H9 (cell line): ENCODE data around the gene CCDC12. TPM values are rescaled to one million over a fixed set of nuclear protein-coding genes. Genes with fewer than 3 reads are reported as not detected.

Experiments
- DNase-seq: peaks from one replicate; pipeline ENCODE4 v3.0.0-alpha.2; 2017
- H2AFZ ChIP-seq: one replicate; pipeline ENCODE4 v1.6.1; 2013; ENCODE audit warnings: mild to moderate bottlenecking, low read length, control low read depth, moderate library complexity
- H2AK5ac ChIP-seq: 2 replicates; pipeline ENCODE4 v1.6.1; 2013; ENCODE audit warnings: low read length, control low read depth, mixed read lengths; ENCODE audit not compliant: insufficient read length
- H2BK120ac ChIP-seq: one replicate; pipeline ENCODE4 v1.6.1; 2013; ENCODE audit warnings: low read depth, mild to moderate bottlenecking, low read length, control low read depth, inconsistent platforms; ENCODE audit not compliant: poor library complexity, severe bottlenecking
- H2BK12ac ChIP-seq: 2 replicates; pipeline ENCODE4 v1.6.1; 2013; ENCODE audit warnings: low read length, control low read depth, mixed read lengths, low read depth; ENCODE audit not compliant: insufficient read length
- H2BK15ac ChIP-seq: 2 replicates; pipeline ENCODE4 v1.6.1; 2013; ENCODE audit warnings: low read depth, low read length, control low read depth
- H2BK20ac ChIP-seq: one replicate; pipeline ENCODE4 v1.6.1; 2013; ENCODE audit warnings: low read depth, mild to moderate bottlenecking, low read length, control low read depth, inconsistent platforms; ENCODE audit not compliant: poor library complexity, severe bottlenecking
- H2BK5ac ChIP-seq: 2 replicates; pipeline ENCODE4 v1.6.1; 2013; ENCODE audit warnings: low read length, control low read depth, mixed read lengths; ENCODE audit not compliant: insufficient read length
- H3K14ac ChIP-seq: 2 replicates; pipeline ENCODE4 v1.6.1; 2013; ENCODE audit warnings: low read length, control low read depth; ENCODE audit not compliant: insufficient read depth
- H3K18ac ChIP-seq: 2 replicates; pipeline ENCODE4 v1.6.1; 2013; ENCODE audit warnings: low read depth, mild to moderate bottlenecking, mixed read lengths, low read length, control low read depth; ENCODE audit not compliant: insufficient read length
- H3K23ac ChIP-seq: 2 replicates; pipeline ENCODE4 v1.6.1; 2013; ENCODE audit warnings: low read length, control low read depth, mixed read lengths, low read depth; ENCODE audit not compliant: insufficient read length
- H3K23me2 ChIP-seq: 2 replicates; pipeline ENCODE4 v1.6.1; 2013; ENCODE audit warnings: low read depth, mild to moderate bottlenecking, mixed read lengths, low read length, control low read depth; ENCODE audit not compliant: insufficient read length, poor library complexity, severe bottlenecking
- H3K27ac ChIP-seq: 2 replicates; pipeline ENCODE4 v1.5.1; 2013; ENCODE audit warnings: low read length, control low read depth, mixed read lengths, low read depth; ENCODE audit not compliant: insufficient read length
- H3K27me3 ChIP-seq: 2 replicates; pipeline ENCODE4 v1.6.1; 2013; ENCODE audit warnings: low read length, control low read depth, inconsistent platforms; ENCODE audit not compliant: insufficient read depth
- H3K4ac ChIP-seq: 2 replicates; pipeline ENCODE4 v1.6.1; 2013; ENCODE audit warnings: low read depth, mild to moderate bottlenecking, control low read depth, inconsistent platforms, low read length, moderate library complexity
- H3K4me1 ChIP-seq: 2 replicates; pipeline ENCODE4 v1.6.1; 2013; ENCODE audit warnings: low read length, control low read depth, inconsistent platforms; ENCODE audit not compliant: insufficient read depth
- H3K4me2 ChIP-seq: 2 replicates; pipeline ENCODE4 v1.6.1; 2013; ENCODE audit warnings: low read length, control low read depth, mixed read lengths; ENCODE audit not compliant: insufficient read length, insufficient read depth
- H3K56ac ChIP-seq: 2 replicates; pipeline ENCODE4 v1.6.1; 2013; ENCODE audit warnings: low read depth, mild to moderate bottlenecking, mixed read lengths, low read length, control low read depth; ENCODE audit not compliant: insufficient read length
- H3K79me1 ChIP-seq: 2 replicates; pipeline ENCODE4 v1.6.1; 2013; ENCODE audit warnings: low read depth, mild to moderate bottlenecking, moderate library complexity, low read length, control low read depth, inconsistent platforms; ENCODE audit not compliant: insufficient read depth, poor library complexity, severe bottlenecking
- H3K79me2 ChIP-seq: 2 replicates; pipeline ENCODE4 v1.6.1; 2013; ENCODE audit warnings: low read length, control low read depth, inconsistent platforms; ENCODE audit not compliant: insufficient read depth
- H3K9ac ChIP-seq: 2 replicates; pipeline ENCODE4 v1.6.1; 2013; ENCODE audit warnings: low read length, control low read depth, mixed read lengths; ENCODE audit not compliant: insufficient read length; ENCODE audit errors: extremely low read depth
- H3K9me3 ChIP-seq: one replicate; pipeline ENCODE4 v1.6.1; 2013; ENCODE audit warnings: low read depth, low read length, inconsistent platforms; ENCODE audit not compliant: control insufficient read depth
- H3T11ph ChIP-seq: one replicate; pipeline ENCODE4 v1.6.1; 2013; ENCODE audit warnings: mild to moderate bottlenecking, low read length, control low read depth, inconsistent platforms
- H4K20me1 ChIP-seq: one replicate; pipeline ENCODE4 v1.6.1; 2013; ENCODE audit not compliant: control insufficient read depth, insufficient read length, insufficient read depth
- H4K5ac ChIP-seq: 2 replicates; pipeline ENCODE4 v1.6.1; 2013; ENCODE audit warnings: low read depth, mild to moderate bottlenecking, mixed read lengths, low read length, control low read depth; ENCODE audit not compliant: insufficient read length
- H4K8ac ChIP-seq: replicated peaks from 2 replicates; pipeline ENCODE4 v1.6.1; 2013; ENCODE audit warnings: low read length, control low read depth, mixed read lengths, low read depth; ENCODE audit not compliant: insufficient read length
- H4K91ac ChIP-seq: 2 replicates; pipeline ENCODE4 v1.6.1; 2013; ENCODE audit warnings: low read depth, mild to moderate bottlenecking, moderate library complexity, mixed read lengths, low read length, control low read depth; ENCODE audit not compliant: insufficient read length
- H3K27ac Mint-ChIP-seq, 3 experiments: 2 replicates in 2 of 3; 3 replicates in 1 of 3; pipeline ENCODE4 v1.8.0; 2020 to 2021; ENCODE audit warnings: mixed read lengths in 3 of 3, mild to moderate bottlenecking in 1 of 3, moderate library complexity in 1 of 3
- H3K27me3 Mint-ChIP-seq: 2 replicates; pipeline ENCODE4 v1.8.0; 2021; ENCODE audit warnings: low read depth, mild to moderate bottlenecking, moderate library complexity, mixed read lengths
- H3K36me3 Mint-ChIP-seq, 3 experiments: 2 replicates in 2 of 3; 3 replicates in 1 of 3; pipeline ENCODE4 v1.8.0; 2020 to 2021; ENCODE audit warnings: low read depth in 3 of 3, mixed read lengths in 3 of 3; ENCODE audit not compliant: insufficient read depth in 1 of 3
- H3K4me1 Mint-ChIP-seq, 2 experiments: 2 replicates each; pipeline ENCODE4 v1.8.0; 2020; ENCODE audit warnings: mixed read lengths in 2 of 2
- H3K4me3 Mint-ChIP-seq, 2 experiments: 2 replicates in 1 of 2; 3 replicates in 1 of 2; pipeline ENCODE4 v1.8.0; 2020 to 2021; ENCODE audit warnings: mild to moderate bottlenecking in 2 of 2, mixed read lengths in 2 of 2, moderate library complexity in 1 of 2
- H3K9me3 Mint-ChIP-seq, 2 experiments: 2 replicates in 1 of 2; 3 replicates in 1 of 2; pipeline ENCODE4 v1.8.0; 2020; ENCODE audit warnings: mild to moderate bottlenecking in 2 of 2, mixed read lengths in 2 of 2, moderate library complexity in 1 of 2
- WGBS: extraction: QIAGEN DNeasy Blood & Tissue Kit; methylation state at CpG from one replicate; pipeline ENCODE4 v1.1.7; 2013; ENCODE audit warnings: missing lambda C conversion rate, low lambda C conversion rate, mixed read lengths; ENCODE audit not compliant: insufficient read length; ENCODE audit errors: extremely low coverage; 5-methylcytosine and 5-hydroxymethylcytosine counted together
- total RNA-seq: library from RNA; stranded (reverse); gene quantifications from 2 replicates; pipeline ENCODE4 v1.2.1, GENCODE V29; 2021
- TF ChIP-seq, protein P1 (sequence below): fragments of 200-600 bp; sonication (generic); conservative IDR thresholded peaks from 3 replicates; pipeline ENCODE4 v1.8.0; 2021; ENCODE audit warnings: antibody characterized with exemption, mild to moderate bottlenecking

The CCDC12 gene
- total RNA-seq, 1 experiment from 2014 or later: 54.0 TPM

DNA sequence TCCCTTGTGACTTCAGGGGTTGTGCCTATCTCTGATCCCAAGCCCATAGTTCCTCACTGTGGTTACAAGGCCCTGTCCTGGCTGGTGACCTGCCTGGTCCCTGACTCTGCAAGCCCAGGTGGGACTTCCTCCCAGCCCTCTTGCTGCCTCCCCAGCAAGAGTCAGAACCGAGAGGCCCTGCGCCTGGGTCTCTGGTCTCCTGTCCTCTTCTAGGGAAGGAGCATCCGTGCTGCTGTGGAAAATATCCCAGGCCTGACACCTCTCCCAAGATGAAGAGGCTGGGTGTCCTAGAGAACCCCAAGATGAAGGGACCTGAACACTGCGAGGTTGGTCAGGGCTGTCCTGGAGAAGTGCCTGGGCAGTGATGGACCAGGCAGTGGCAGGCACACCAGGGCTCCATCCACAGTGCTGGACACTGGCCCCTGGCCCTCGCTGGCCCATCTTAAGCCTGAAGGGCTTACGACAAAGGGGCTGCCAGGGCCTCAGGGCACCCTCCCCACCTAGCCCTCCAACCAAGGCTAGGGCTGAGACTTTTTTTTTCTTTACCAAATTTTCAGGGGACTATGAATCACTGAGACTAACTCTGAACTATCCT, 66.3 kb downstream of the CCDC12 start:
- Histone ChIP-seq H4K91ac (no peak overlapping the region), H3K9me3 (no peaks in the 10 kb centered on the region), H3K4ac (no peak overlapping the region), H3T11ph (no peak overlapping the region), H3K18ac (no peak overlapping the region), H4K20me1 (no peaks in the 10 kb centered on the region), H3K9ac (no peak overlapping the region), H2BK12ac (no peak overlapping the region), H3K27me3 (no peaks in the 10 kb centered on the region), H2AFZ (no peak overlapping the region), H3K4me1 (no peaks in the 10 kb centered on the region), H3K79me2 (no peaks in the 10 kb centered on the region), H2BK5ac (no peak overlapping the region), H3K23me2 (no peaks in the 10 kb centered on the region), H4K8ac (no peak overlapping the region), H3K56ac (no peak overlapping the region), H2AK5ac (no peak overlapping the region), H2BK15ac (no peak overlapping the region), H3K23ac (no peak overlapping the region), H2BK20ac (no peak overlapping the region), H3K79me1 (no peaks in the 10 kb centered on the region), H3K14ac (no peak overlapping the region), H2BK120ac (no peak overlapping the region), H4K5ac (no peak overlapping the region), H3K4me2 (no peak overlapping the region), H3K27ac (no peak overlapping the region)
- peaks cover 3 to 5% of the 10 kb centered on the region in 2 experiments; a peak in 3 of 4 replicates for H3K4me1 Mint-ChIP-seq
- no peaks in the 10 kb centered on the region for H3K36me3 Mint-ChIP-seq
- no peak for DNase-seq
- no CpG with 5 or more reads among the region's 6 CpGs for WGBS
- peaks cover 2% of the 10 kb centered on the region; the same call in 1 of the 2 replicates for H3K27me3 Mint-ChIP-seq
- H3K27ac Mint-ChIP-seq: no peak overlapping the region
- H3K4me3 Mint-ChIP-seq: no peak overlapping the region
- TF ChIP-seq, protein P1, sequence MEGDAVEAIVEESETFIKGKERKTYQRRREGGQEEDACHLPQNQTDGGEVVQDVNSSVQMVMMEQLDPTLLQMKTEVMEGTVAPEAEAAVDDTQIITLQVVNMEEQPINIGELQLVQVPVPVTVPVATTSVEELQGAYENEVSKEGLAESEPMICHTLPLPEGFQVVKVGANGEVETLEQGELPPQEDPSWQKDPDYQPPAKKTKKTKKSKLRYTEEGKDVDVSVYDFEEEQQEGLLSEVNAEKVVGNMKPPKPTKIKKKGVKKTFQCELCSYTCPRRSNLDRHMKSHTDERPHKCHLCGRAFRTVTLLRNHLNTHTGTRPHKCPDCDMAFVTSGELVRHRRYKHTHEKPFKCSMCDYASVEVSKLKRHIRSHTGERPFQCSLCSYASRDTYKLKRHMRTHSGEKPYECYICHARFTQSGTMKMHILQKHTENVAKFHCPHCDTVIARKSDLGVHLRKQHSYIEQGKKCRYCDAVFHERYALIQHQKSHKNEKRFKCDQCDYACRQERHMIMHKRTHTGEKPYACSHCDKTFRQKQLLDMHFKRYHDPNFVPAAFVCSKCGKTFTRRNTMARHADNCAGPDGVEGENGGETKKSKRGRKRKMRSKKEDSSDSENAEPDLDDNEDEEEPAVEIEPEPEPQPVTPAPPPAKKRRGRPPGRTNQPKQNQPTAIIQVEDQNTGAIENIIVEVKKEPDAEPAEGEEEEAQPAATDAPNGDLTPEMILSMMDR: no peak
- no peaks in the 10 kb centered on the region for H3K9me3 Mint-ChIP-seq
